GM23338 (cell line): ENCODE results near the gene TSHZ2. TPM values are rescaled to one million over a fixed set of nuclear protein-coding genes. Genes with fewer than 3 reads are reported as not detected.
"Not testable (repeated sequence)": the region's sequence is repeated elsewhere in the genome, so short reads cannot be mapped to it uniquely, and the experiment has no call there.

Source experiments
- ATAC-seq: fragments of 200-7000 bp; cut with Tn5 transposase; 3 replicates; pipeline ENCODE4 v1.9.1; 2020
- DNase-seq: peaks from one replicate; pipeline ENCODE4 v3.0.0-alpha.2; 2015; ENCODE audit warnings: low spot score
- H2AFZ ChIP-seq: fragments of 200-600 bp; sonication (generic); 2 replicates; pipeline ENCODE4 v1.8.0; 2016; ENCODE audit warnings: antibody characterized with exemption, mild to moderate bottlenecking, moderate library complexity
- H3F3A ChIP-seq: fragments of 200-600 bp; sonication (generic); replicated peaks from 2 replicates; pipeline ENCODE4 v1.8.0; 2017; ENCODE audit warnings: antibody characterized with exemption, mixed run types, low read depth
- H3K27ac ChIP-seq: fragments of 200-600 bp; sonication (generic); 2 replicates; pipeline ENCODE4 v1.6.1; 2016; ENCODE audit warnings: low read depth
- H3K27me3 ChIP-seq: fragments of 200-600 bp; sonication (generic); 2 replicates; pipeline ENCODE4 v1.8.0; 2016; ENCODE audit warnings: mild to moderate bottlenecking, mixed run types, moderate library complexity; ENCODE audit not compliant: insufficient read depth
- H3K36me3 ChIP-seq: fragments of 200-600 bp; sonication (generic); 2 replicates; pipeline ENCODE4 v1.8.0; 2016; ENCODE audit warnings: mild to moderate bottlenecking; ENCODE audit not compliant: insufficient read depth
- H3K4me1 ChIP-seq: fragments of 200-600 bp; sonication (generic); 2 replicates; pipeline ENCODE4 v1.8.0; 2016; ENCODE audit warnings: mild to moderate bottlenecking, moderate library complexity; ENCODE audit not compliant: insufficient read depth
- H3K4me2 ChIP-seq: fragments of 200-600 bp; sonication (generic); 2 replicates; pipeline ENCODE4 v1.7.1; 2017; ENCODE audit warnings: mixed run types
- H3K4me3 ChIP-seq: fragments of 200-600 bp; sonication (generic); 2 replicates; pipeline ENCODE4 v1.6.1; 2016; ENCODE audit warnings: mixed run types
- H3K79me2 ChIP-seq: fragments of 200-600 bp; sonication (generic); replicated peaks from 2 replicates; pipeline ENCODE4 v1.8.0; 2017; ENCODE audit warnings: mild to moderate bottlenecking; ENCODE audit not compliant: insufficient read depth
- H3K9me2 ChIP-seq: fragments of 200-600 bp; sonication (generic); 2 replicates; pipeline ENCODE4 v1.8.0; 2017; ENCODE audit not compliant: insufficient read depth
- H4K20me1 ChIP-seq: fragments of 200-600 bp; sonication (generic); replicated peaks from 2 replicates; pipeline ENCODE4 v1.8.0; 2017; ENCODE audit warnings: mild to moderate bottlenecking; ENCODE audit not compliant: insufficient read depth
- H3K27ac Mint-ChIP-seq: 2 replicates; pipeline ENCODE4 v1.8.0; 2020; ENCODE audit warnings: inconsistent platforms, mild to moderate bottlenecking, moderate library complexity, mixed read lengths
- H3K27me3 Mint-ChIP-seq: 3 replicates; pipeline ENCODE4 v1.8.0; 2022; ENCODE audit warnings: low read depth, mild to moderate bottlenecking, moderate library complexity, mixed read lengths, inconsistent platforms; ENCODE audit not compliant: insufficient read depth, poor library complexity
- H3K36me3 Mint-ChIP-seq: 3 replicates; pipeline ENCODE4 v1.8.0; 2021; ENCODE audit warnings: low read depth, mild to moderate bottlenecking, inconsistent platforms, moderate library complexity, mixed read lengths
- H3K4me1 Mint-ChIP-seq: 3 replicates; pipeline ENCODE4 v1.8.0; 2020; ENCODE audit warnings: mild to moderate bottlenecking, inconsistent platforms, mixed read lengths
- H3K4me3 Mint-ChIP-seq: 3 replicates; pipeline ENCODE4 v1.8.0; 2021; ENCODE audit warnings: moderate library complexity, mild to moderate bottlenecking, inconsistent platforms, mixed read lengths
- H3K9me3 Mint-ChIP-seq: 3 replicates; pipeline ENCODE4 v1.8.0; 2020; ENCODE audit warnings: moderate library complexity, mild to moderate bottlenecking, inconsistent platforms, mixed read lengths
- CREB1 ChIP-seq: fragments of 250-450 bp; sonication (Bioruptor Pico); IDR thresholded peaks from 2 replicates; pipeline ENCODE4 v1.5.0; 2020; ENCODE audit warnings: low read depth, mild to moderate bottlenecking, moderate library complexity
- EZH2 ChIP-seq: fragments of 200-600 bp; sonication (generic); IDR thresholded peaks from one replicate; pipeline ENCODE4 v1.8.0; 2017; ENCODE audit warnings: antibody characterized with exemption, mild to moderate bottlenecking, low read depth; ENCODE audit not compliant: unreplicated experiment
- JUNB ChIP-seq: IDR thresholded peaks from one replicate; pipeline ENCODE4 v1.6.1; 2016; ENCODE audit warnings: antibody characterized with exemption; ENCODE audit not compliant: unreplicated experiment
- NANOG ChIP-seq: IDR thresholded peaks from 2 replicates; pipeline ENCODE4 v1.6.1; 2016; ENCODE audit warnings: antibody characterized with exemption, borderline replicate concordance
- POLR2AphosphoS5 ChIP-seq: IDR thresholded peaks from 2 replicates; pipeline ENCODE4 v1.6.1; 2016; ENCODE audit warnings: antibody characterized with exemption, low read depth
- REST ChIP-seq: IDR thresholded peaks from one replicate; pipeline ENCODE4 v1.6.1; 2018; ENCODE audit warnings: antibody characterized with exemption; ENCODE audit not compliant: unreplicated experiment
- STAT1 ChIP-seq: IDR thresholded peaks from one replicate; pipeline ENCODE4 v1.6.1; 2016; ENCODE audit warnings: antibody characterized with exemption; ENCODE audit not compliant: unreplicated experiment
- ZNF114 ChIP-seq: fragments of 250-450 bp; sonication (Bioruptor Pico); IDR thresholded peaks from 2 replicates; pipeline ENCODE4 v1.5.0; 2020; ENCODE audit warnings: mild to moderate bottlenecking, moderate library complexity
- ZNF331 ChIP-seq: fragments of 250-450 bp; sonication (Bioruptor Pico); IDR thresholded peaks from 2 replicates; pipeline ENCODE4 v1.5.0; 2020; ENCODE audit warnings: low read depth, mild to moderate bottlenecking, moderate library complexity
- polyA plus RNA-seq: library from polyadenylated mRNA; unstranded; fragments of >200 nt; fragmentation: Nextera tagmentation; extraction: Ambion mirVana; gene quantifications from 2 replicates; pipeline ENCODE4 v1.2.1, GENCODE V29; 2016
- total RNA-seq: library from RNA; depleted of rRNA; stranded (reverse); fragments of >200 nt; shearing (Covaris generic); gene quantifications from 2 replicates; pipeline ENCODE4 v1.2.3, GENCODE V29; 2014
- TF ChIP-seq, protein P1 (sequence below), 2 experiments: fragments of 200-600 bp in 1 of 2; sonication (generic) in 1 of 2; conservative IDR thresholded peaks; 2 replicates each; pipeline versions ENCODE4 v1.5.1 to v1.6.1; 2016 to 2017; ENCODE audit warnings: antibody characterized with exemption in 2 of 2, low read depth in 2 of 2, mild to moderate bottlenecking in 2 of 2, moderate library complexity in 1 of 2

TSHZ2 gene
- total and polyA plus RNA-seq, 2 experiments from 2014 or later = 0.49 to 1.3 TPM

GRCh38 chr20:52965380-52965779 lies 6.8 kb upstream of the TSHZ2 start (continued):
- TF ChIP-seq ZNF331 (CRISPR knock-in tag) = no peak
- no peak for TF ChIP-seq JUNB
- TF ChIP-seq, protein P1, sequence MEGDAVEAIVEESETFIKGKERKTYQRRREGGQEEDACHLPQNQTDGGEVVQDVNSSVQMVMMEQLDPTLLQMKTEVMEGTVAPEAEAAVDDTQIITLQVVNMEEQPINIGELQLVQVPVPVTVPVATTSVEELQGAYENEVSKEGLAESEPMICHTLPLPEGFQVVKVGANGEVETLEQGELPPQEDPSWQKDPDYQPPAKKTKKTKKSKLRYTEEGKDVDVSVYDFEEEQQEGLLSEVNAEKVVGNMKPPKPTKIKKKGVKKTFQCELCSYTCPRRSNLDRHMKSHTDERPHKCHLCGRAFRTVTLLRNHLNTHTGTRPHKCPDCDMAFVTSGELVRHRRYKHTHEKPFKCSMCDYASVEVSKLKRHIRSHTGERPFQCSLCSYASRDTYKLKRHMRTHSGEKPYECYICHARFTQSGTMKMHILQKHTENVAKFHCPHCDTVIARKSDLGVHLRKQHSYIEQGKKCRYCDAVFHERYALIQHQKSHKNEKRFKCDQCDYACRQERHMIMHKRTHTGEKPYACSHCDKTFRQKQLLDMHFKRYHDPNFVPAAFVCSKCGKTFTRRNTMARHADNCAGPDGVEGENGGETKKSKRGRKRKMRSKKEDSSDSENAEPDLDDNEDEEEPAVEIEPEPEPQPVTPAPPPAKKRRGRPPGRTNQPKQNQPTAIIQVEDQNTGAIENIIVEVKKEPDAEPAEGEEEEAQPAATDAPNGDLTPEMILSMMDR (conservative IDR thresholded peaks at IDR 0.05; ENCODE audit: low read depth in 2 of 2) = no peak
- no peak for TF ChIP-seq POLR2AphosphoS5
- no peak for TF ChIP-seq REST
- TF ChIP-seq NANOG = no peak
- TF ChIP-seq STAT1 = no peak
- TF ChIP-seq CREB1 = no peak
- no peak for TF ChIP-seq ZNF114 (CRISPR knock-in tag)
- TF ChIP-seq EZH2 = no peak

GRCh38 chr20:52965819-52966218 lies 6.3 kb upstream of the TSHZ2 start:
- H3K27ac ChIP-seq = no peak overlapping the region
- ATAC-seq (no peak), DNase-seq (no peak)
- no peak for TF ChIP-seq REST
- Mint-ChIP-seq H3K9me3 (no peaks in the 10 kb centered on the region), H3K27ac (no peak overlapping the region), H3K36me3 (no peaks in the 10 kb centered on the region), H3K4me3 (no peak overlapping the region), H3K4me1 (peaks cover 6% of the 10 kb centered on the region; the same call in 2 of the 3 replicates), H3K27me3 (peaks cover 2% of the 10 kb centered on the region)
- H3K27me3 ChIP-seq = no peaks in the 10 kb centered on the region
- H3F3A ChIP-seq = no peaks in the 10 kb centered on the region
- no peaks in the 10 kb centered on the region for H3K4me1 ChIP-seq
- no peaks in the 10 kb centered on the region for H3K79me2 ChIP-seq
- H4K20me1 ChIP-seq = no peaks in the 10 kb centered on the region
- no peak overlapping the region for H3K4me3 ChIP-seq
- H2AFZ ChIP-seq = no peak overlapping the region
- no peak overlapping the region for H3K4me2 ChIP-seq
- no peaks in the 10 kb centered on the region for H3K36me3 ChIP-seq
- H3K9me2 ChIP-seq = no peaks in the 10 kb centered on the region

DNA sequence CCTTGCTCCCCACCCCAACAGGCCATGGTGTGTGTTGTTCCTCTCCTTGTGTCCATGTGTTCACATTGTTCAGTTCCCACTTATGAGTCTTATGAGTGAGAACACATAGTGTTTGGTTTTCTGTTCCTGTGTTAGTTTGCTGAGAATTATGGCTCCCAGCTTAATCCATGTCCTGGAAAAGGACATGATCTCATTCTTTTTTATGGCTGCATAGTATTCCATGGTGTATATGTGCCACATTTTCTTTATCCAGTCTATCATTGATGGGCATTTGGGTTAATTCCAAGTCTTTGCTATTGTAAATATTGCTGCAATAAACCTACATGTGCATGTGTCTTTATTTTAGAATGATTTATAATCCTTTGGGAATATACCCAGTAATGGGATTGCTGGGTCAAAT lies 5.6 kb upstream of the TSHZ2 start:
- not testable (repeated sequence) for H3K79me2 ChIP-seq, H3K4me1 ChIP-seq, H3K4me1 Mint-ChIP-seq, H3K27me3 Mint-ChIP-seq, H3K9me2 ChIP-seq, H3K4me2 ChIP-seq, H3K27me3 ChIP-seq, H3F3A ChIP-seq, H3K27ac ChIP-seq, H2AFZ ChIP-seq, H3K4me3 ChIP-seq, H4K20me1 ChIP-seq, DNase-seq, H3K9me3 Mint-ChIP-seq, ATAC-seq, H3K27ac Mint-ChIP-seq, H3K36me3 ChIP-seq, H3K36me3 Mint-ChIP-seq, H3K4me3 Mint-ChIP-seq
